Measurements from ENCODE around the gene STAB1. TPM values are rescaled to one million over a fixed set of nuclear protein-coding genes. Genes with fewer than 3 reads are reported as not detected.

STAB1 gene
- total and polyA plus RNA-seq, 3 donors from 2014 or later: 41.7 to 71.9 (median 58.6) TPM

DNA sequence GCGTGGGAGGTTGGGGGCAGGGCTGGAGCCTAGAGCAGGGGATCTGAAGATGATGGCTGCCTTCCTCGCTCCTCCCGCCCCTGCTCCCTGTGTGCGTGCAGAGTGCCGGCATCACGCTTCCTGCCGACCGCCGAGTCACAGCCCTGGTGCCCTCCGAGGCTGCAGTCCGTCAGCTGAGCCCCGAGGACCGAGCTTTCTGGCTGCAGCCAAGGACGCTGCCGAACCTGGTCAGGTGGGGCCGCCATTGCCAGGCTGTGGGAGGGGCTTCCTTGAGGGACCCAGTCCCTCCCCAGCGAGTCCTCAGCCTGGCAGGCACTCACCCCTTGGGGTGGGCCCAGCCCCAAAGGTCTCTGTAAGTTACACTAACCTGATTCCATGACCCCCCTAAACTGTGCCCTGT lies 17.6 kb downstream of the STAB1 start:
- WGBS, 2 donors: 88% methylated on average over 17 of the region's 17 CpGs; no CpG with 5 or more reads in 1 of the 2 donors
- Histone ChIP-seq H3K4me1 (no peaks in the 10 kb centered on the region), H3K27ac (no peak overlapping the region), H3K27me3 (no peaks in the 10 kb centered on the region), H3K36me3 (ENCODE audit: low read depth, missing control alignments) (no peaks in the 10 kb centered on the region), H3K4me3 (no peak overlapping the region), H3K9me3 (no peaks in the 10 kb centered on the region)
- intact Hi-C loops (cut with DNase I; ENCODE audit: low total_unique reads): no loop called here
- no peak for DNase-seq
- no peak for TF ChIP-seq POLR2A (IDR thresholded peaks at IDR 0.05)
- TF ChIP-seq, protein P1, sequence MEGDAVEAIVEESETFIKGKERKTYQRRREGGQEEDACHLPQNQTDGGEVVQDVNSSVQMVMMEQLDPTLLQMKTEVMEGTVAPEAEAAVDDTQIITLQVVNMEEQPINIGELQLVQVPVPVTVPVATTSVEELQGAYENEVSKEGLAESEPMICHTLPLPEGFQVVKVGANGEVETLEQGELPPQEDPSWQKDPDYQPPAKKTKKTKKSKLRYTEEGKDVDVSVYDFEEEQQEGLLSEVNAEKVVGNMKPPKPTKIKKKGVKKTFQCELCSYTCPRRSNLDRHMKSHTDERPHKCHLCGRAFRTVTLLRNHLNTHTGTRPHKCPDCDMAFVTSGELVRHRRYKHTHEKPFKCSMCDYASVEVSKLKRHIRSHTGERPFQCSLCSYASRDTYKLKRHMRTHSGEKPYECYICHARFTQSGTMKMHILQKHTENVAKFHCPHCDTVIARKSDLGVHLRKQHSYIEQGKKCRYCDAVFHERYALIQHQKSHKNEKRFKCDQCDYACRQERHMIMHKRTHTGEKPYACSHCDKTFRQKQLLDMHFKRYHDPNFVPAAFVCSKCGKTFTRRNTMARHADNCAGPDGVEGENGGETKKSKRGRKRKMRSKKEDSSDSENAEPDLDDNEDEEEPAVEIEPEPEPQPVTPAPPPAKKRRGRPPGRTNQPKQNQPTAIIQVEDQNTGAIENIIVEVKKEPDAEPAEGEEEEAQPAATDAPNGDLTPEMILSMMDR (IDR thresholded peaks at IDR 0.05): no peak

DNA sequence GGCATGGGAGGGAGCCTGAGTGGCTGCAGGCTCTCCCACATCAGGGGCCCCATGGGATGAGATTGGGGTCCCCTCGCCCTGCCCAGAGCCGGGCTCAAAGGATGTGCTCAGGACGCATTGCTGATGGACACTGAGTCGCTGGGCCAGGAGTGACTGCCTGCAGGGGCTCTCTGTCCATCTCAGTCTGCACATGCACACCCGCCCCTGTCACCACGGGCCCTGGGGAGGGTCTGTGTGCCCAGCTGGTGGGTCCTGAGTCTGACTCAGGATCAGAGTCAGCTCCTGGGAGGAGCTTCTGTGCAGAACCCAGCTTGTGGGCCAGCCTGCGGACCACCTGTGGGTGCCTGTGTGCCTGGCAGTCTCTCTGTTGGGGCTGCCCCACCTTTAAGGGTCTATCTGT lies 18.1 kb downstream of the STAB1 start:
- no peaks in the 10 kb centered on the region for H3K36me3 ChIP-seq (ENCODE audit: low read depth, missing control alignments)

DNA sequence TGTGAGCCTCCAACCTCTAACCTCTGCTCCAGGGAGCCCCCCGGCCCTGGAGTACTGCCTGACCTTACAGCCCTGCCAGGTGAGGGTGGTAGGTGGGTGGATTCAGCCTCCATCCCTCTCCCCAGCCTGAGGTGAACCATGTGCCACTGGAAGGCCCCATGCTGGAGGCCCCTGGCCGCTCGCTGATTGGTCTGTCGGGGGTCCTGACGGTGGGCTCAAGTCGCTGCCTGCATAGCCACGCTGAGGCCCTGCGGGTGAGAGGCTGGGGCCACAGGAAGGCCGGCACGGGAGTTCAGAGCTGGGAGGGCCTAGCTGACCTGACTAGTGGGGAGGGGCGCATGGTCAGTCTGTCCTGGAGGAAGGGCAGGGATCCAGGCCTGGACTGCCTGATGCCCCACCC lies 19.4 kb downstream of the STAB1 start:
- no peak overlapping the region for H3K4me3 ChIP-seq
- intact Hi-C loops (cut with DNase I; ENCODE audit: low total_unique reads): no loop called here
- no peak overlapping the region for H3K27ac ChIP-seq
- no peaks in the 10 kb centered on the region for H3K4me1 ChIP-seq
- no peaks in the 10 kb centered on the region for H3K27me3 ChIP-seq
- 69 to 84% methylated on average over 6 to 11 of the region's 11 CpGs for WGBS, 2 donors
- TF ChIP-seq POLR2A (IDR thresholded peaks at IDR 0.05): no peak
- TF ChIP-seq, protein P1 (IDR thresholded peaks at IDR 0.05): no peak
- peak; percentile 37 for DNase-seq
- no peaks in the 10 kb centered on the region for H3K9me3 ChIP-seq
- no peaks in the 10 kb centered on the region for H3K36me3 ChIP-seq (ENCODE audit: low read depth, missing control alignments)

More for the DNA sequence above, 18.1 kb downstream of the STAB1 start:
- no peaks in the 10 kb centered on the region for H3K27me3 ChIP-seq
- 98 to 100% methylated on average over 2 to 4 of the region's 7 CpGs for WGBS, 2 donors
- DNase-seq: no peak
- H3K4me3 ChIP-seq: no peak overlapping the region
- TF ChIP-seq POLR2A (IDR thresholded peaks at IDR 0.05): no peak
- TF ChIP-seq, protein P1 (IDR thresholded peaks at IDR 0.05): no peak
- no peak overlapping the region for H3K27ac ChIP-seq
- no peaks in the 10 kb centered on the region for H3K4me1 ChIP-seq
- intact Hi-C loops (cut with DNase I; ENCODE audit: low total_unique reads): no loop called here
- H3K9me3 ChIP-seq: no peaks in the 10 kb centered on the region

DNA sequence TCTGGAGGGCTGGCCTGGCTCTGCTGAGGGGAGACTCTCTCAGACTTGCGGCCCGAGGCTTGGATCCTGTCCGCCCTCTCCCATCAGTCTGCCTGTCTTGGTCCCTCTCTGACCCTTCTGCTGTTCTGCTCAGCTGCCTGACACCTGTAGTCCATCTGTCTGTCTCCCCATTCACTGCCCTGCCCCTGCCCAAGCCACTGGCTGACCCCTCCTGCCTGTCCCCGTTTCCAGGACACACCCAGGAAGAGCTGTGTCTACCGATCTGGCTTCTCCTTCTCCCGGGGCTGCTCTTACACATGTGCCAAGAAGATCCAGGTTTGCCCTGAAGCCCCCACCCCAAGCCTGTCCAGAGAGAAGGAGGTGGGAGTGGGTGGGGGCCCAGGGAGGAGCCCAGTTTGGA lies 20.1 kb downstream of the STAB1 start:
- TF ChIP-seq POLR2A (IDR thresholded peaks at IDR 0.05): no peak
- TF ChIP-seq, protein P1 (IDR thresholded peaks at IDR 0.05): no peak
- no peaks in the 10 kb centered on the region for H3K27me3 ChIP-seq
- H3K4me1 ChIP-seq: no peaks in the 10 kb centered on the region
- intact Hi-C loops (cut with DNase I; ENCODE audit: low total_unique reads): no loop called here
- 51 to 66% methylated on average over 4 to 6 of the region's 6 CpGs for WGBS, 2 donors
- H3K9me3 ChIP-seq: no peaks in the 10 kb centered on the region
- H3K36me3 ChIP-seq (ENCODE audit: low read depth, missing control alignments): no peaks in the 10 kb centered on the region
- no peak overlapping the region for H3K4me3 ChIP-seq
- no peak overlapping the region for H3K27ac ChIP-seq
- no peak for DNase-seq

DNA sequence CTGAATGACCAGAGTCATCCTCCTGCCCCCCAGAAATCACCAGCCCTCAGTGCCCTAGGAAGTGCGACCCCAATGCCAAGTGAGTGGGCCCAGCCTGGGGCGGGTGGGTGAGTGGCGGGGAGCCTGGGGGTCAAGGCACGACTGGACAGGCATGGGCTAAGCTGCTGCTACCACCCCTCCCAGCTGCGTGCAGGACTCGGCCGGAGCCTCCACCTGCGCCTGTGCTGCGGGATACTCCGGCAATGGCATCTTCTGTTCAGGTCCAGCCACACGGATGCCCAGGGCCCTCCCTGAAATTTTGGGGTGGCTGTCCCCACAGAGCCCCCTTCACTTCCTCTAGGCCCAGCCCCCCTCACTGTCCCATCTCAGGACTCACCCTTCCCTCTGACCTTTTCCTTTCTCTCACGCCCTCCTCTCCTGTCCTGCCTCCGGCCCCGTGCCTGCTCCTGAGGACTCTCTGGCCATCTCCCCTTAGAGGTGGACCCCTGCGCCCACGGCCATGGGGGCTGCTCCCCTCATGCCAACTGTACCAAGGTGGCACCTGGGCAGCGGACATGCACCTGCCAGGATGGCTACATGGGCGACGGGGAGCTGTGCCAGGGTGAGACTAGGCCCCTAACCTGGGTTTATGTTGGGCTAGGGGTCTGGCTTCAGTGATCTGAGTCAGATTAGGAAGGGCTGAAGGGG lies 21.5 kb downstream of the STAB1 start:
- Histone ChIP-seq H3K36me3 (ENCODE audit: low read depth, missing control alignments) (no peaks in the 10 kb centered on the region), H3K9me3 (no peaks in the 10 kb centered on the region), H3K4me3 (no peak overlapping the region), H3K4me1 (no peaks in the 10 kb centered on the region), H3K27ac (no peak overlapping the region), H3K27me3 (no peaks in the 10 kb centered on the region)
- intact Hi-C loops (cut with DNase I; ENCODE audit: low total_unique reads): no loop called here
- WGBS, 2 donors: 96 to 97% methylated on average over 13 to 19 of the region's 19 CpGs
- TF ChIP-seq, protein P1 (IDR thresholded peaks at IDR 0.05): no peak
- no peak for TF ChIP-seq POLR2A (IDR thresholded peaks at IDR 0.05)
- DNase-seq: no peak

Data from testis (tissue), 3 donors.